Measurements from ENCODE around the gene KISS1.
A peak's percentile ranks its signal among the peaks of the same experiment; 100 is the strongest.

The KISS1 gene

GRCh38 chr1:204190212-204191211, 5.8 kb downstream of the KISS1 start:
- DNase-seq = no peak

- no peak for DNase-seq
Measured at GRCh38 chr1:204188959-204189639, 7.2 kb downstream of the KISS1 start.

GRCh38 chr1:204186597-204186996, 9.7 kb downstream of the KISS1 start:
- no peak for DNase-seq

- DNase-seq = no peak
Measured at GRCh38 chr1:204181116-204181515, 15.2 kb downstream of the KISS1 start.

- DNase-seq = no peak
Measured at GRCh38 chr1:204180133-204180532, 16.2 kb downstream of the KISS1 start.

- DNase-seq = no peak
Measured at GRCh38 chr1:204178487-204179281, 17.6 kb downstream of the KISS1 start.

GRCh38 chr1:204177133-204177532, 19.2 kb downstream of the KISS1 start:
- no peak for DNase-seq

GRCh38 chr1:204176049-204176448, 20.2 kb downstream of the KISS1 start:
- no peak for DNase-seq

DNA sequence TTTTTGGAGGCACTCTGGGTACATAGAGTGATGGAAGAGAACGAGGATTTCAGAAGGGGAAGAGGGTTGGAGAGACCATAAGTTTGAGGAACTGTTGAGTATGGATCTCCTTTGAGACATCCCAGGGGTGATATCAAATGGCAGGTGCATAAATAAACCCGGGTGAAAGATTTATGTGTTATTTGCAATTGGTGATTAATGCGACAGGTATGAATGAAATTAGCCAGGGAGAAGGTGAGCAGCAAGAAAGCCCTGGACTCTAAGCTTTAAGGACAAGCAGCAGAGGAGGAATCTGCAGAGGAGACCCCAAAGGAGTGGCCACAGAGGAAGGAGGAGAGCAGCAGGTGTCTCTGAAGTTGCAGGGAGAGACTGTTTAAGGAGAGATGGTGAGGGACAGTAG, 21.3 kb downstream of the KISS1 start:
- no peak for DNase-seq

- DNase-seq = no peak
Measured at GRCh38 chr1:204172404-204173029, 23.8 kb downstream of the KISS1 start.

- DNase-seq = no peak
Measured at GRCh38 chr1:204171751-204172178, 24.5 kb downstream of the KISS1 start.

- no peak for DNase-seq
Measured at GRCh38 chr1:204170494-204171155, 25.7 kb downstream of the KISS1 start.

DNA sequence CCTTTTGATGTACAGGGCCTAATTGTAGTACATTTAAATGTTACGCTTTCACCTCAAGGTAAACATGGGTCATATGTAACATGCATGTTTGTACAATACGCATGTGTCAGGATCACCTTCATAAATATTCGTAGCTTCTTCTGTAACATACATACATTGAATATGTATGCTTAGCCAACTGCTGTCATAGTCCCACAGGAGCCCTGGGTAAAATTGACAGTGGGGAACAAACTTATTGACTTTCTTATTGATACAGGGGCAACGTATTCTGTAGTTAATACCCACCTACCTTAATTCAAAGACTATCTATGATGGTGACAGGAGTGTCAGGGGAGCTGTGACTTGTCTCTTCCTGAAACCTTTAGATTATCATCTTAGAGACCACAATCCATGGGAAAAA, 26.4 kb downstream of the KISS1 start:
- no peak for DNase-seq

DNA sequence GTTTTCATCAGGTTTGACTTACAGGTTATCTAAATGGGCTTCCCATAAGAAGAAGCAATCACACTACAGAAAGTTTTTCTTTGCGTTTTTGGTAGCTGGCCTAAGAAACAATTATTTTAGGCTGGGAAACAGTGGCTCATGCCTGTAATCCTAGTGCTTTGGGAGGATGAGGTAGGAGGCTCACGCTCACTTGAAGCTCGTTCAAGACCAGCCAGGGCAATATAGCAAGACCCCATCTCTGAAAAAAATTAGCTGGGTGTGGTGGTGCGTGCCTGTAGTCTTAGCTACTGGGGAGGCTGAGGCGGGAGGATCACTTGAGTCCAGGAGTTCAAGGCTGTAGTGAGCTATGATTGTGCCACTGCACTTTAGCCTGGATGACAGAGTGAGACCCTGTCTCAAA, 28.6 kb downstream of the KISS1 start:
- no peak for DNase-seq

DNA sequence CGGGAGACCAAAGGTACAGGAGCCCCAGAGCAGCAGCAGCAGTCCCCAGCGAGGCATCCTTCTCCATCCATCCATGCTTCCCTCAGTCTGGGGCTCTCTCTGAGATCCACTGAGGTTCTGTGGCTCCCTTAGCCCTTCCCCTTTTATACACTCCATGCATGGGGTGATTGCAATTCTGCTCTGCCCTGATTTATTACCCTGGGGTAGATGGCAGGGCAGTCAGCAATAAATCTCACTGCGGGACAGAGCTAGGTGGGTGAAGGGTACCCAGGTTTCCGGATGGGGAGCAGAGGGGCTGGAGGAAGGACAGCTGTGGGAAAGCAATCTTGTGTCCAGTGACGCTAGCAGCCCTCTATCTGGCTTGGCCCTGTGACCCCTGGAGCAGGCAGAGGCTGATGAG, 30.1 kb downstream of the KISS1 start, which contains the start of gene REN:
TSS of gene REN (minus strand) at position 119 of the 400 bp plus-strand sequence. CDS start at position 75, 44 bp downstream.
- DNase-seq = no peak

GRCh38 chr1:204162494-204163074, 33.7 kb downstream of the KISS1 start:
- DNase-seq = peak; percentile 78

GRCh38 chr1:204161609-204162493, 34.4 kb downstream of the KISS1 start:
- no peak for DNase-seq

DNA sequence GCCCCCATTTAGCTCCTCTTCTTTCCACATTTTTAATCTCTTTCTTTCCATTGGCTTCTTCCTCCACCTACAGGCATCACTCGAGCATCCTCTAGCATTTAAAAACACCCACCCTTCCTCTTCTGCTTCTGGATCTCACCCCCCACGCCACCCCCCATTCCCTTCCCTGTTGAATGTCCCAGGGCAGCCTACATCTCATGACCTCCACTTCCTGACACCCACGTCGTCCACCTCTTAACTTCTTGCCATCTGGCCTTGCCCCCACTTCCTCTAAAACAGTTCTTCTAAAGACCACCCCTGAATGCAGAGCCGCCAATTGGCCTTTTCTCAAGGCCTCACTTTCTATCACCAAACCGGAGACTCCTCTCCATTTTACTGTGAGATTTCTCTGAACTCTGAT, 38.3 kb downstream of the KISS1 start:
- no peak for DNase-seq

- no peak for DNase-seq
Measured at GRCh38 chr1:204155881-204156280, 40.4 kb downstream of the KISS1 start.

DNA sequence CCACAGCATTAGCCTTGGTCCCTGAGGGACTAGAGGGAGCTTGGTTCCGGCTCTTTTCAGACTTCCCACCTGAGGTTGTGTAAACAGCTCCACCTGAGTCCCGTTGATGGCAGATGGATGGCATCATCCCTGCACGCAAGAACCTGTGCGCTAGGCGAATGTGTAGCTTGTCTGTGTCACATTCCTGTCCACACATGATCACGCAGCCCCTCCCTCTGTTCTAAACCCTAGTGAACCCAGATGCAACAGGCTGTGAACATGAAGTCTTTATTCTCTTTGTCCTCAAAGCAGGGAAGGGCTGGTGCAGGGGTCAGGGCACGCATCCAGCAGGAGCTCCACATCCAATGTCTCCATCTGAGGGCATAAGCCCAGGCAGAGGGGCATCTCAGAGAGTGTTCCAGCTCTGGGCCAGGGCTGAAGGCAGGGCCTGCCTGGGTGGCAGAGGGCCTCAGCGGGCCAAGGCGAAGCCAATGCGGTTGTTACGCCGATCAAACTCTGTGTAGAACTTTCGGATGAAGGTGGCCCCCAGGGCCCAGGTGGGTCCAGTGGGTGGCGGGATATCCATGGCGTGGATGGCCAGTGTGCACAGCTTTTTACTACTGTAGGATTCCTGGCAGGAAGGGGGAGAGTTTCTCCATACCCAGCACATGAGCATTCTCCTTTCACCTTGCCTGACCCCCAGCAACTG, 41.6 kb downstream of the KISS1 start:
- no peak for DNase-seq

All from COR-L47 (cell line).